MV-4-11 (cell line): ENCODE measurements around the gene IFTAP.
"Not testable (repeated sequence)": the region's sequence is repeated elsewhere in the genome, so short reads cannot be mapped to it uniquely, and the experiment has no call there.

Experiments used
- DNase-seq: peaks from one replicate; lab custom pipeline; 2025; lab: John Stamatoyannopoulos, UW

Gene IFTAP

DNA sequence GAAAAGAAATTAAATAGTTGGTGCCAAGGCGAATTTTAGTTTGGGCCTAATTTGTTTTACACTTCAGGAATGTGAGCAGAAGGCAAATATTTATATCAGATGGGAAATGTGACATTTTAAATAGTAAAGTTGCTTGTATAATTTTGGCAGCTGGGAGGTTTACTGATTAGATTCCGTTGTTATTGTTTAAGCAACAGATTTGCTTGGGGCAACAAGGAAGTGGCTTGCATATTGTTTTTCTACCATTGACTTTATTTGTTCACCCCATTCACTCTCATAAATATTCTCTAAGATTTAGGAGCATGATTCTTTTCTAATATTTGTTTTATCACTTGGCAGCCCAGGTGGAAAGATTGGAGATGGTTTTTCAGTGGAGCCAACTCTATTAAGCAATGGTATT is 44.3 kb downstream of the IFTAP start:
- DNase-seq, result no peak

DNA sequence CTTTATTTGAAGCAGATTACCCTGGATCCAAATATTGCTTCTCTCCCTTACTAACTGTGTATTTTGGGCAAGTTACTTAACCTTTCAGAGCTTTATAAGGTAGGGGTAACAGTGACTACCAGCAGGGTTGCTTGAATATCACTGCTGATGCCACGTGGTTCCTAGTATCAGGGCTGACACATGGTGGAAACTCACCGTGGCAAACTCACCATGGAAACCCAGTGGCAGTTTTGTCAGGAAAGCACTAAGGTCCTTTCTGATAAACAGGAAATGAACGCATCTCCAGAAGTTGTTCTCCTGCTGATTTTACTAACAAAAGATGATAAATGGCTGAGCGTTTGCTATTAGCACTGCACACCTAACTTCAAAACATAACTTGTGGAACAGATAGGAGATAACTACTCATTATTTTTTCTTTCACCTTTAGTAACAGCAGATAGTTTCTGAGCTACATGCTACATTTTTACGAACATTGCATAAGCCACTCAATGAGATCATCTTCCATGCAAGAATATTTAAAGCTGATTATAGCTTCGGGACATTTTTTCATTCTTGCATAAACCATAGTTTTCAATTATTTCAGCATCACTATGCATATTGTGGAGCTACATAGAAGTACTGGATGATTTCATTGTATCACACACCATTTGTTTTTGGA is 63.4 kb downstream of the IFTAP start:
- DNase-seq, result no peak

DNA sequence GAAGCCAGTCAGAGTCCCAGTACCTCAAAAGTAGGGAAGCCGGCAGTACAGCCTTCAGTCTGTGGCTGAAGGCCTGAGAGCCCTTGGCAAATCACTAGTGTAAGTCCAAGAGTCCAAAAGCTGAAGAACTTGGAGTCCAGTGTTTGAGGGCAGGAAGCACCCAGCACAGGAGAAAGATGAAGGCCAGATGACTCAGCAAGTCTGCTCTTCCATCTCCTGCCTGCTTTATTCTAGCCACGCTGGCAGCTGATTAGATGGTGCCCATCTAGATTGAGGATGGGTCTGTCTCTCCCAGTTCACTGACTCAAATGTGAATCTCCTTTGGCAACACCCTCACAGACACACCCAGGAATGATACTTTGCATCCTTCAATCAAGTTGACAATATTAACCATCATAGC is 67.1 kb downstream of the IFTAP start:
- DNase-seq, result not testable (repeated sequence)

DNA sequence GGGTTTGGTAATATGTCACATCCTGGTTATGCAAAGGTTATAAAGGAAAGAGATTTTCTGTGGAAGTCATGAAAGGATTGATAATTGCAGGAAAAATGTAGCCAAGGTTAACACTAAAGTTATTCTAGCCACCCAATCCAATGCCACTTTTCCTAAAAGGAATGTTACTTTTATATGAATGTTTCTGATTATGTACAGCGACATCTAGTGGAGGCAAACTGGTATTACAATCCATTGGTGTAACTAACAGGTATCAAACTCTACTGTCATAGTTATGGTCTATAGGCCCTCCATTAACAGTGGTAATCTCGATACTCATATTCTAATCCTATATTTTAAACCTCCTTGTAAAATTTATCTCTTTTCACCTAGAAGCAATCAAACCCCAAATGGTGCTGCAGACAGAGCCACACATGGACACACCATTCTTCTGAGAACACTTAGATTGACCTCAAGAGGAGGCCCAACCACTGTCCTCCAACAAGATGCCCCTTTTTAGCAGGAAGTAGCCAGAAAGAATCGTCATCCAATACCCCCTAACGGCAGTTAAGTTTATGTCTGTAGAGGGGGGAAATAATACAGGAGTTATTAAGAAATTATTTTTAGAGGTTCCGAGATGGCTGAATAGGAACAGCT is 78.6 kb downstream of the IFTAP start:
- peak; percentile 24 for DNase-seq

DNA sequence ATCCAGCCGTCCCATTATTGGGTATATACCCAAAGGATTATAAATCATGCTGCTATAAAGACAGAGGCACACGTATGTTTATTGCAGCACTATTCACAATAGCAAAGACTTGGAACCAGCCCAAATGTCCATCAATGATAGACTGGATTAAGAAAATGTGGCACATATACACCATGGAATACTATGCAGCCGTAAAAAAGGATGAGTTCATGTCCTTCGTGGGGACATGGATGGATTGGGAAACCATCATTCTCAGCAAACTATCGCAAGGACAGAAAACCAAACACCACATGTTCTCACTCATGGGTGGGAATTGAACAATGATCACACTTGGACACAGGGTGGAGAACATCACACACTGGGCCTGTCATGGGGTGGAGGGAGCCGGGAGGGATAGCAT is 85.2 kb downstream of the IFTAP start:
- not testable (repeated sequence) for DNase-seq

DNA sequence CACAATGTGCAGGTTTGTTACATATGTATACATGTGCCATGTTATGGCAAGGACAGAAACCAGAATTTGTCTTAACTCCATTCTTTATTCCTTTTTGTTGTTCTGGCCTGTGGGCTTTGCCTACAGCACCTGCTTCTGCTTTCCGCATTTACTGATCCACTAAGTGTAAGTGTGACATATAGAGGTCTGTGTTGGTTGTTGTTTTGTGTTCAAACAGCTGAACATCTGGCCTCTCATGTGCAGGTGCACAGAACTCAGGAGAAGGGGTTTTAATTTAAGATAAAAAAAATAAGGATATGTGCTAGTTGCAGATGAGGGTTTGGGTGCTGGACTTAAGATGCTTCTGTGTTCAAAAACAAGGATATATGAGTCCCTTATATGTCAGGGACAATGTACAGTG is 89.5 kb downstream of the IFTAP start:
- no peak for DNase-seq

DNA sequence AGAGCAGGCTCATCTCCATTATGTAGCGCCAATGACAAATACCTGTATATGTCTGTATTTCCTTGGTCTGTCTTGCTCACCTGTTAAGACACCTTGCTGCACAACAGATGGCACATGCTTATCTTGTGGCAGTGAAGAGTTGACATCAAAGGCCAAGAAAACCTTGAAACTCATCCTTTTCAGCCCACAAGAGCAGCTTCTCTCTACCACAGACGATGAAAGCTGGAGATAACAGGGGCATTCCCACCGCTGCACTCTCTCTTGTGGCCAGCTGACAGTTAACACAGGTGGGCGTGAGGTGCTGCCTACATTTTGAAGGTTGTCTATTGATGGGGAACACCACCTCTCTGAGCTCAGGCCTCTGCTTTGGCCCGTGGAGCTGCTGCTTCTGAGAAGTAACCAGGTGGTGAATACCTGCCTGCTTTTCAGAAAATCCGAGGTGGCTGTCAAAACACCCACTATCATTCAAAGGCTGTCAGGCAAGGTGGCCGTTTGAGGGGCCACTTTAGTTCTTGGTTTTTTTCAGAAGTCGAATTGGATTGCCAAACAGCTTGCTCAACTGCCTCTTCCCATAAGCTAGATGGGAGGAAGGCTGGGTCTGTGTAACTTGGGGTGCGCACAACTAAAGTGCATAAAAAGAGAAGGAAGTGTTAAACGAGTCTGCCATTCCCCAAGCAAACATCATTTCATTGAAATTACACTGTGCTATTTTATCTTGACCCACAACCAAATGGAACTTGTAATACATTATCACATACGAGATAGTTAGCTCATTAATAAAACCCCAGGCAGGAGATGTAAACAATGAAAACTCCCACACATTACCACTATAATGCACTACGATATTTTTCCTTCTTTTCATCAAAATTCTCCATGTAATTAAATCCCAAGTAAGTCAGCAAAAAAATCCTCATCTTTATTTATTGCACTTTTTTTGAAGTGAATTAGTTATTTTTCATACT is 90.8 kb downstream of the IFTAP start:
- DNase-seq, result peak; percentile 8

DNA sequence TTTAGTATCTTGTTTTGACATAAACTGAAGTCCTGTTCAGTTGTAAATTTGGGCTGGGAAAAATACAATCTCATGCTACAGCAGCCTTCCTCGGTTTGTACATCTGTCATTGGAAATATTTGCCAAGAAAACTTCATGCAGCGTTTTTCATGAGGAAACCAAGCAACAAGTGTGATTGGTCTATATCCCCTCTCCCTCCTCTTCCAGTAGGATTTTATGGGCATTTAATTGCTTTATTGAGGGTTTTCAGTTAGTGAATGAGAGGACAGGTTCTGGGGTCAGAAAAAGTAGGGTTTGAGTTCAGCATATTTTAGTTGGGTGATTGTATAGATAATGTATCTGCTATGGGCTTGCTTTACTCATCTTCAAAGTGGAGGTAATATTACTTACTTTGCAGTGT is 93.8 kb downstream of the IFTAP start:
- no peak for DNase-seq

DNA sequence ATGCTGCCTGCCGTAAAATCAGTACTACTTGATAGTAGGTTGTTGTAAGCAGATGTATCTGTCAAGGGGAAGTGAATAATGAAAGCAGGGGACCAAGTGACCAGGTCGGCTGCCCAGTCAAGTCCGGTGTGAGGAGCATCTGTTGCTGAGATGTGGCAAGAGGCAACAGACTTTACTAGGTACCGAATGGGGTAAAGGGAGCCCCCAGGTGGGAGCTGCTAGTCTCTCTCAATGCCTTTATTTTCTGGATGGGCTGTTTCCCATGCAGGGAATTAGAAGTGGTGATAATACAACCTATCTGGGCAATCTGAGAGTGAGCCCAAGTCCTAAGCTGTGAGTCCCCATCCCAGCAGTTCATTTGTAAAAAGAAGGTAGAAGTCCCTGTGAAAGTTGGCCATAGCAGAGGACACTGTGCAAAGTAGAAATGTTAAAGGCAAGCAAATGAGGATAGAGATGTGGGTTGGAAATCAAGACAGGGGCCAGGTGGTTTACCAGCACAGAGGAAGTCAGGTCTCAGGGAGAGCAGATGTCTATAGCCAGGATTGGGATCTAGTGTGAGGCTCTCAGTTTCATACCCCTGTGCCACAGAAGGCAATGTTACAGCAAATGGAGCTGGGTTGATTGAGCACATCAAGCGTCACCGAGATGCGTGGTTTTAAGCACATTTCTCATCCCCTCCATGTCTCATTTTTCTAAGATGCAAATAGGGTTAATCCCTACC is 94.4 kb downstream of the IFTAP start:
- DNase-seq, result no peak

DNA sequence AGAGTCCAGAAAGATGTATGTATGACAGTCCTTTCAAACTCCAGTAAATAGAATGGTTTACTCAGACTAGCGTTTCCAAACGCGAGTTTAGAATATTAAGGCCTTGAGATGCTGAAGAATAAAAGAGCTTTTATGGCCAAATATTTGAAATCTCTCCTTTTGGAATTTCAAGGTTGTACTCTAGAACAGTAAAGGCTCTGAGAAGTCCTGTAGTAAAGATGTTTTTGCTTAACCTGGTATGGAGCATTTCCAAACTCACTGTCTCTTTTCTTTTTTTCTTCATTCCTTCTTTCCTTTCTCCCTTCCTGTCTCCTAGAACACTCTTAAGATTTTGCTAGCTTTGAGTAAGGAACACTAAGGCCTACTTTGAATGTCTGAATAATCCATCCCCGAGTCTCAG is 95.1 kb downstream of the IFTAP start:
- DNase-seq, result no peak

DNA sequence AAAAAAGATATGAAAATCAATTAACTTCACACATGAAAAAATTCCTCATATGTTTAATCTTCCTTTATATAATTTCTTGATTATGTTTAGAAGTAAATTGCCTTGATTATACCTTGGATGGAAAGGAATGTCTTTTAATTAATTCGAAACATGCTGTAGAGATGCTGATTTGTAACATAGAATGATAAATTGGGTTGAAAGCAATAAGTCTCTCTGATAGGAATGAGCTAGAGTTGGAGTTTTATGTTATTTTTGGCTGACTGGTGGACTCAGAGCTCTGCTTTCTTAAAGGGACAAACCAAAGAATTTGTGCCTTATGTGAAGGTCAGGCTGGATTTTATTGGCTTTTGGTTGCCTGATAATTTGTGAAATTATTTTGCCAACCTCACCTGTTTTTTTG is 98.4 kb downstream of the IFTAP start:
- no peak for DNase-seq

DNA sequence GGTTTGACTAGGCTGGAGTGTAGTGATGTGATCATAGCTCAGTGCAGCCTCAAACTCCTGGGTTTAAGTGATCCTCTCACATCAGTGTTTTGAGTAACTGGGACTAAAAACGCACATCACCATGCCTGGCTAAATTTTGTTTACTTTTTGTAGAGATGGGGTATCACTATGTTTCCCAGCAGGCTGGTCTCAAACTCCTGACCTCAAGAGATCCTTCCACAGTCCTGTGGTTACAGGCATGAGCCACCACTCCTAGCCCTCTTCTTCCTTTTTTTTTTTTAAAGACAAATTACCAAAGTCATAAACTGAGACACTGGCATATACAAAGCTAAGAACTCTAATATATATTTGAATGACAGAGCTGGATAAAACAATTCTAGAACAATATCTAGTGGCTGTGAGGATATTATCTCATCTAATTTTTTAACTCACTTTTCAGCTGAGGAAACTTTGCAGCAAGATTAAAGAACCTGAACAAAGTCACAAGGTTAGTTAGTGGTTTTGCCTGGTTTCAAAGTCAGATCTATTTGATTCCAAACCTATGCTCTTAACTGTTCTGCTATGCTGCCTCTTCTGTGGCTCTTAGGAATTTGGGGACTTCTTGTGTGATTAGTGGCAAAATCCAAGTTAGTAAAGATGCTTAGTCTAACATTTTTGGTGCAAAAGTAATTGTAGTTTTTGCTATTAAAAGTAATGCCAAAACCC is 99.0 kb downstream of the IFTAP start:
- DNase-seq, result peak; percentile 50

DNA sequence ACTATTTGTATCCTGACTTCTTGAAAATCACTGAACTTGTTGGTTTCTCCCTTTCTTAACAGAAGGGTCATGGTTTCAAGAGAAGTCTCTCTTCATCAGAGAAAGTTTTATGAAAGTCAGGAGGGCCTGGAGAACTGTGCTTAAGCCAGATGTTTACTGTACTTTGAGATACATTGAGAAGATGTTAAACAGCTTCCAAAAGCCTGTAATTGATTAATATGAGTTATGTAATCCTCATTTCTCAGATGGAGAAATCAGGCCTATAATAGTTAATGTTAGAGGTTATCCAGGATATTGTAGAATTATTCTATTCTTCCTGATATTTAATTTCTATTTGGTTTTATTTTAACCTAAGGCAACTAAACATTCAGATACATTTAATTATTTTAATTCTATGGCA is 100.8 kb downstream of the IFTAP start:
- no peak for DNase-seq

DNA sequence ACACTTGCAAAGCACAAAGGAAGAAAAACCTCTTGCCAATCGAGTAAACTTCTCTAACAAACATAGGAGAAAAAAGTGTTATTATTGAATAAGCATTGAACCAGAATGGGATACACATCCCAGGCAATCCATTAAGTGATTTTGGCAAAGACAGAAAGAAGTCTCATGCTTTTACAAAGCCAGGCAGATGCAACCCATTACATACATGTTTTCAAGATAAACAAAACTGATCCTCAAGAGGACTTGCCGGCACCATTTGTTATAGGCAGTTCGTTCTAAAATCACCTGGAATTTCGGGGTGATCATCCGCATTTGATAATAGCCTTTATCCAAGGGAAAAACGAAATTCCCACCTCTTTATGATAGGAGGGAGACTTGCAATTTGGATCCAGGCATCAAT is 101.3 kb downstream of the IFTAP start:
- no peak for DNase-seq

DNA sequence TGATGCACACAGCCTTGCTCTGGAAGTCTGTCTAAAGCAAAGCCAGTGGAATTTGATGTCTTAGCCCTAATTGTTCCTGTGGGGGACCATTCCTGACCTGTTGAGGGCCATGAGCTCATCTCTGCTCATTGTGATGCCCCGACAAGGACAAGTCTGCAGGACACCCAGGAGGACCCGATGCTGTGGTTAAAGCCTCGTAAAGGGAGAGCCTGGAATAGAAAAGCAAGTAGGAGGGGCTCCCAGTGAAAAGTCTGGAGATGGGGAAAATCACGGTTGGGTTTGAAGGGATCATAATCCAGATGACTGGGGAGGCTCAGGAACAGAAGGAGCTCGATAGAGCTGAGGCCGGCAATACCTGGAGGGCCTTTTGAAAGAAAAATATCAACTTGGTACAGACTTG is 102.2 kb downstream of the IFTAP start:
- DNase-seq, result no peak

DNA sequence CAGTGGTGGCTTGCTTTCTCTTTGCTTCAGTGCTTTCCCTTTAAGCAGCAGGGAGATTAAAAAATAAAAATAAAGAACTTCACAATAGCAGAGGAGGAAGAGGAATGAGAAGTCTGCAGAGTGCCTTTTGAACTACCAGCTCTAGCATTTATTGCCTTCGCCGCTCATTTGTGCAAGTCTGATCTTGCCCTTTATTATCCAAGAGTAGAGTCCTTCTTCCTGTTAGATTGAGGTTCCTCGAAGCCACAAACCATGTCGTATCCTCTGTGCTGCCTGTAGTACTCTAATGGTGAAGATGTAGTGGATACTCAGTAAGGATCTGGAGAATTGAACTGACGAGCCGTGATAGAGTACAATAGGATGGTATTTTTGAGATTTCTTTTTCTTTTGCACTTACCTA is 105.0 kb downstream of the IFTAP start:
- peak; percentile 27 for DNase-seq

DNA sequence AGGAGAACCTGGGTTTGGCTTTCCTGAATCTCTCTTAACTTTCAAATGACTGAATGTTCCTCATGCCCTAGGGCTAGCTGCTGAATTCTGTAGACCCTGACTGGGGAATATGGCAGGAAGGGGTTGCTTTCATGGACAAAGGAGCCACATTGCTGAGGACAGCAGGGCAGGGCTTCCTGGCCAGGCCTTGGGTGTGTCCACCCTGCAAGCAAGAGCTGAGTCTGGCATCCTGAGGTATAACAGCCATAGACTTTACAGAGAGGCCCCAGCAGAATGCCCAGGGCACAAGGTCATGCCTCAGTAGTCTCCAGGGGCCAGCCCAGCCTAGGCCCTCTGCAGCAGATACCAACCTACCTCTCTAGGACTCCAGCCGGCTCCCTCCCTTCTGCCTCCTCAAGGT is 105.9 kb downstream of the IFTAP start:
- DNase-seq, result no peak

DNA sequence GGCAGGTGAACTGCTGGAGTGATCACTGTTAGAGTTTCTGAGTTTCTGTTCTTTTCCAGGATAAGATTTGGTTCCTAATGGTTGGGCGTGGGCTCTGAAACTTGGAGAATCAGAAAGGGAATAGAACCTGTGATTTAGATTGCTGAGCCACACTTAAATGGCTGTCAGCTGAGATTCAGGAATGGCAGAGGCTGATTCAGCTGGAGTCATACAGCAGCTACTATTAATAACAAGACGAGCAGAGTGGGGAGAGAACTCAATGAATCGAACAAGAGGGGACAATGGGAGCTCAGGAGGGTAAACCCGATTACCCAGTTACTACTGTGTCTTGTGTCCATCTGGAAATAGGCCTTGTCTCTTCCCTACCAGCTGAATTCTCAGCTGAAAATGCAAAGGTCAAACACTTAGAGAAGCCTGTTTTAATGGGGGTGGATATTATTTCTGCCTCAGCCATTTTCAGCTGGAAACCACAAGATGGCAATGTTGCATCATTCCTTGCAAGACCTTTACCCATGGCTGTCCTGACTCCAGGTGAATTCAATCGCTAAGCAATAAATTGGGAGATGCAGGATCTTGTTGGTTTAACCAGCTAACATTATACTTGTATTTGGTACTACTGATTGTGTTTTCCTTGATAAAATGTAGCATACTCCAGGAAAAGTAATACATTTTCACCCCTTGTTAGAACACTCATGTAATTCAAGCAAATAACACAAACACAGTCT is 108.2 kb downstream of the IFTAP start:
- peak; percentile 29 for DNase-seq

DNA sequence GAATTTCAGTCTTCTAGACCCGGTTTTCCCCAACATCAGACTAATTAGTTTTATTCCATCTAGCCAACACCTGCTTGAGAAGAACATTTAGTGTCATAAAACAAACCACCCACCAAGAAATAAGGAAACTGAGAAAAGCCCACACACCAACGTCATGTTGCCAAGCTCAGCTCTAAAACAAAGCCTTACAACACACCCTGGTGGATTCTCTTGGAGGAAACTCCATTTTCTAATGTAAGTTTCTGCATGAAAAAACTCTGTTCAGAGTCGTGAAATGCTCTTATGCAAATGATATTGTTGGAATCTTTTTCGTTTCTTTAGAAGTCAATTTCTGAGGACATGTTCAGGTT is 108.7 kb downstream of the IFTAP start:
- no peak for DNase-seq
